Esophagus (tissue), 2 donors: ENCODE data around the gene APOO. TPM values are rescaled to one million over a fixed set of nuclear protein-coding genes. Genes with fewer than 3 reads are reported as not detected.
"Not testable (repeated sequence)": the region's sequence is repeated elsewhere in the genome, so short reads cannot be mapped to it uniquely, and the experiment has no call there.

ENCODE experiments used
- H3K27ac ChIP-seq, 2 donors: one replicate each; pipeline ENCODE4 v1.5.1; 2013; ENCODE audit warnings: low read depth in 2 of 2, mild to moderate bottlenecking in 2 of 2, inconsistent platforms in 1 of 2, low read length in 1 of 2, moderate library complexity in 1 of 2
- H3K27me3 ChIP-seq, 2 donors: one replicate each; pipeline ENCODE4 v1.6.1; 2013; ENCODE audit warnings: low read length in 2 of 2, control low read depth in 1 of 2, mild to moderate bottlenecking in 1 of 2; ENCODE audit not compliant: insufficient read depth in 2 of 2, control insufficient read depth in 1 of 2
- H3K36me3 ChIP-seq, 2 donors: one replicate each; pipeline ENCODE4 v1.6.1; 2013; ENCODE audit warnings: low read length in 1 of 2; ENCODE audit not compliant: control insufficient read depth in 2 of 2, insufficient read depth in 2 of 2
- H3K4me1 ChIP-seq, 2 donors: one replicate each; pipeline ENCODE4 v1.6.1; 2013; ENCODE audit warnings: low read length in 1 of 2; ENCODE audit not compliant: control insufficient read depth in 2 of 2, insufficient read depth in 2 of 2
- H3K4me3 ChIP-seq, 2 donors: one replicate each; pipeline ENCODE4 v1.5.1; 2013; ENCODE audit warnings: low read length in 2 of 2, mild to moderate bottlenecking in 2 of 2, low read depth in 1 of 2, moderate library complexity in 1 of 2
- H3K9me3 ChIP-seq, 2 donors: one replicate each; pipeline ENCODE4 v1.6.1; 2013; ENCODE audit warnings: mild to moderate bottlenecking in 2 of 2, low read depth in 1 of 2, low read length in 1 of 2, moderate library complexity in 1 of 2; ENCODE audit not compliant: control insufficient read depth in 2 of 2, insufficient read depth in 1 of 2
- WGBS, 2 donors: extraction: QIAGEN DNeasy Blood & Tissue Kit; methylation state at CpG; one replicate each; pipeline ENCODE4 v1.1.7; 2013; 5-methylcytosine and 5-hydroxymethylcytosine counted together
- polyA plus RNA-seq, 2 donors: library from polyadenylated mRNA; stranded (reverse); fragments of 200-250 nt; gene quantifications; one replicate each; pipeline ENCODE4 v1.2.3, GENCODE V29; 2013
- donor health status: healthy with polysubstance abuse.
- donor health status: Bipolar disorder and iron deficiency.

Gene APOO
- polyA plus RNA-seq, 2 donors = 12.7 to 15.8 TPM

GRCh38 chrX:23871905-23872546 is 35.7 kb downstream of the APOO start:
- 76 to 89% methylated on average over 4 of the region's 4 CpGs for WGBS, 2 donors
- H3K27ac ChIP-seq = no peak overlapping the region

DNA sequence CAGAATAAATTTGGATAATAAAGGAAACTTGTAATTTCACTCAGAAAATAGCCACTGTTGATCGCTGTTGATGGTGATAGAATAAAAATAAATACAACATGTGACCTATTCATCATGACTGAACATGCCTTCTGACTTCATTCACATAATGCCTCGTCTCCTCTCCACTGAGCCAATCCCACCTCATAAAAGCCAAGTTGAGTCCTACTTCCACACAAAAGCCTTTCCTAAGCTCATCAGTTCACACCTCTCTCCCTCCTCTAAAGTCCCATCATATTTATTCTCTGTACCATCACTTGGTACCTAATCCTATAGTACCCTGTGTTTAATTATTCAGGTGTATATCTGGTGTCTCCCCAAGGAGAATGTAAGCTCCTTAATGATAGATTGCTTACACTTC is 37.7 kb downstream of the APOO start:
- H3K4me1 ChIP-seq = no peaks in the 10 kb centered on the region
- no peaks in the 10 kb centered on the region for H3K27me3 ChIP-seq
- 76 to 82% methylated on average over 2 of the region's 2 CpGs for WGBS, 2 donors
- no peak overlapping the region for H3K4me3 ChIP-seq
- no peaks in the 10 kb centered on the region for H3K36me3 ChIP-seq
- H3K27ac ChIP-seq = no peak overlapping the region
- no peaks in the 10 kb centered on the region for H3K9me3 ChIP-seq

More at GRCh38 chrX:23871905-23872546, 35.7 kb downstream of the APOO start:
- no peaks in the 10 kb centered on the region for H3K27me3 ChIP-seq
- H3K36me3 ChIP-seq = no peaks in the 10 kb centered on the region
- no peaks in the 10 kb centered on the region for H3K4me1 ChIP-seq
- no peaks in the 10 kb centered on the region for H3K9me3 ChIP-seq
- no peak overlapping the region for H3K4me3 ChIP-seq

- no peaks in the 10 kb centered on the region for H3K9me3 ChIP-seq
These were observed 42.9 kb downstream of the APOO start for GRCh38 chrX:23864742-23865326.

DNA sequence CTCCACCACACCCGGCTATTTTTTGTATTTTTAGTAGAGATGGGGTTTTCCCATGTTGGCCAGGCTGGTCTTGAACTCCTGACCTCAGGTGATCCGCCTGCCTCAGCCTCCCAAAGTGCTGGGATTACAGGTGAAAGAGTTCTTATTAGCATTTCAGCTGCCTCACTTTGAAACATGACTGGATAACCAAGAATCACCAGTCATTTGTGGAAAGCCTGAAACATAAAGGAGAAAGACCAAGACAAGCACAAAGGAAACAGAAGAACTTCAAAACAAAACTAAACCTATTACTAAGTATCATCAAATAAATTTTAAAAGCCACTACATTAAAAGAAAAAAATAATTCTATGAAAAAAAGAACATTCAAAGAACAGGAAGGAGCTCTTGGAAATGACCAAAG is 45.8 kb downstream of the APOO start:
- WGBS, 2 donors = 75 to 84% methylated on average over 2 of the region's 2 CpGs
- H3K27ac ChIP-seq, H3K4me1 ChIP-seq, H3K36me3 ChIP-seq, H3K9me3 ChIP-seq, H3K4me3 ChIP-seq, H3K27me3 ChIP-seq: not testable (repeated sequence)

More at GRCh38 chrX:23864742-23865326, 42.9 kb downstream of the APOO start:
- no peak overlapping the region for H3K4me3 ChIP-seq
- 89 to 91% methylated on average over 5 of the region's 5 CpGs for WGBS, 2 donors
- no peaks in the 10 kb centered on the region for H3K27me3 ChIP-seq
- no peak overlapping the region for H3K27ac ChIP-seq
- no peaks in the 10 kb centered on the region for H3K4me1 ChIP-seq
- no peaks in the 10 kb centered on the region for H3K36me3 ChIP-seq

- Histone ChIP-seq H3K9me3 (no peaks in the 10 kb centered on the region), H3K27me3 (no peaks in the 10 kb centered on the region), H3K4me3 (no peak overlapping the region), H3K4me1 (no peaks in the 10 kb centered on the region), H3K36me3 (no peaks in the 10 kb centered on the region), H3K27ac (no peak overlapping the region)
- WGBS, 2 donors = 90 to 92% methylated on average over 5 to 6 of the region's 6 CpGs
These were observed 46.4 kb downstream of the APOO start for GRCh38 chrX:23861215-23861896.

DNA sequence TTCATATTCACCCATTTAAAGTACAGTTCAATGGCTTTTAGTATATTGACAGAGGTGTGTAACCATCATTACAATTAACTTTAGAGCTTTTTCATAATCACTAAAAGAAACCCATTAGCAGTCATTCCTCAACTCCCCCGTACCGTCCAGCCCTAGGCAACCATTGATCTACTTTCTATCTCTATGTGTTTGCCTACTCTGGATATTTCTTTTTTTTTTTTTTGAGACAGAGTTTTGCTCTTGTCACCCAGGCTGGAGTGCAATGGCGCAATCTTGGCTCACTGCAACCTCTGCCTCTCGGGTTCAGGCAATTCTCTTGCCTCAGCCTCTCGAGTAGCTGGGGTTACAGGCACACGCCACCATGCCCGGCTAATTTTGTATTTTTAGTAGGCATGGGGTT is 48.5 kb downstream of the APOO start:
- not testable (repeated sequence) for H3K27me3 ChIP-seq, H3K4me3 ChIP-seq, H3K36me3 ChIP-seq, H3K4me1 ChIP-seq, H3K9me3 ChIP-seq, H3K27ac ChIP-seq
- WGBS, 2 donors = 92 to 94% methylated on average over 7 of the region's 7 CpGs

DNA sequence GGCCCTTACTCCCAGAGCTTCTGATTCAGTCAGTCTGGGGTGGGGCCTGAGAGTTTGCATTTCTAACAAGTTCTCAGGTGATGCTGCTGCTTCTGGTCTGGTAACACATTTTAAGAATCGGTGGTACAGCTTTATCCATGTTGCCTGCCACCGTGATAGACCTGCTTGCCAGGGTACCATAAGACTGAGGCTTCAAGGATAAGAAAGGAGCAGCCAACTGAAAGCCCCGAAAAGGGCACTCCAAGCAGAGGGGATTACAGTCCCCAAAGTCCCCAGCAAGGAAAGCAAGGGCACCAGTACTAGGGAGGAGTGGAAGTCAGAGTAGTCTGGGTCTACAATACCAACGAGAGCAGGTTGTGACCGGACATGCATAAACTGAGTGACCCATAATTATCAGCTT is 49.8 kb downstream of the APOO start:
- Histone ChIP-seq H3K4me1 (no peaks in the 10 kb centered on the region), H3K4me3 (no peak overlapping the region), H3K9me3 (no peaks in the 10 kb centered on the region), H3K36me3 (no peaks in the 10 kb centered on the region), H3K27me3 (no peaks in the 10 kb centered on the region), H3K27ac (no peak overlapping the region)
- WGBS, 2 donors = 84 to 97% methylated on average over 5 of the region's 5 CpGs

- H3K27me3 ChIP-seq = no peaks in the 10 kb centered on the region
- H3K4me3 ChIP-seq = no peak overlapping the region
- H3K36me3 ChIP-seq = no peaks in the 10 kb centered on the region
- H3K27ac ChIP-seq = no peak overlapping the region
- H3K4me1 ChIP-seq = no peaks in the 10 kb centered on the region
- no peaks in the 10 kb centered on the region for H3K9me3 ChIP-seq
These were observed 50.4 kb downstream of the APOO start for GRCh38 chrX:23857363-23857762.

- Histone ChIP-seq H3K4me1 (no peaks in the 10 kb centered on the region), H3K27ac (no peak overlapping the region), H3K9me3 (no peaks in the 10 kb centered on the region), H3K36me3 (no peaks in the 10 kb centered on the region), H3K4me3 (no peak overlapping the region), H3K27me3 (no peaks in the 10 kb centered on the region)
- WGBS, 2 donors = 85 to 87% methylated on average over 4 of the region's 4 CpGs
These were observed 52.2 kb downstream of the APOO start for GRCh38 chrX:23855569-23855968.

- no peak overlapping the region for H3K27ac ChIP-seq
- H3K9me3 ChIP-seq = no peaks in the 10 kb centered on the region
- no peak overlapping the region for H3K4me3 ChIP-seq
- H3K27me3 ChIP-seq = no peaks in the 10 kb centered on the region
- WGBS, 2 donors = 86 to 99% methylated on average over 3 of the region's 3 CpGs
- H3K36me3 ChIP-seq = no peaks in the 10 kb centered on the region
- no peaks in the 10 kb centered on the region for H3K4me1 ChIP-seq
These were observed 52.8 kb downstream of the APOO start for GRCh38 chrX:23854945-23855344.
